ENCODE data around the gene MSANTD2.
"Not testable (repeated sequence)": the region's sequence is repeated elsewhere in the genome, so short reads cannot be mapped to it uniquely, and the experiment has no call there.

- TF ChIP-seq CTCF, POLR2A (IDR thresholded peaks at IDR 0.05): not testable (repeated sequence)
Measured at GRCh38 chr11:124770959-124771358, 29.2 kb downstream of the MSANTD2 start.

All from esophagus squamous epithelium (tissue), 4 donors.